ENCODE data around the gene RPS21. TPM values are rescaled to one million over a fixed set of nuclear protein-coding genes. Genes with fewer than 3 reads are reported as not detected.

Gene RPS21
- total and polyA plus RNA-seq, 2 of the 13 experiments (the other 11 are each of a cell fraction or from before 2014, with no cell fraction given): 2,647 to 11,063 TPM

GRCh38 chr20:62405108-62405980 lies 18.4 kb downstream of the RPS21 start (continued):
- TF ChIP-seq SMYD3 (CRISPR knock-in tag; IDR thresholded peaks at IDR 0.05) (no peak), RELA (CRISPR knock-in tag; IDR thresholded peaks at IDR 0.05) (no peak; the same call in 1 of the 2 replicates), PLRG1 (conservative IDR thresholded peaks at IDR 0.05) (no peak), DPF2 (CRISPR knock-in tag; IDR thresholded peaks at IDR 0.05; ENCODE audit: borderline replicate concordance, low read depth) (no peak), ZFP36L2 (CRISPR knock-in tag; IDR thresholded peaks at IDR 0.05) (no peak), RBAK (CRISPR knock-in tag; IDR thresholded peaks at IDR 0.05) (no peak), ZNF414 (CRISPR knock-in tag; IDR thresholded peaks at IDR 0.05) (no peak), HIVEP1 (CRISPR knock-in tag; IDR thresholded peaks at IDR 0.05) (no peak), KAT8 (CRISPR knock-in tag; IDR thresholded peaks at IDR 0.05) (peak; percentile 33; the same call in 1 of the 2 replicates), NPAS2 (CRISPR knock-in tag; IDR thresholded peaks at IDR 0.05; ENCODE audit: borderline replicate concordance) (no peak), ZNF224 (CRISPR knock-in tag; IDR thresholded peaks at IDR 0.05) (no peak), TAF1 (CRISPR knock-in tag; IDR thresholded peaks at IDR 0.05) (no peak), HMGA1 (CRISPR knock-in tag; conservative IDR thresholded peaks at IDR 0.05) (no peak), RERE (CRISPR knock-in tag; IDR thresholded peaks at IDR 0.05; ENCODE audit: low read depth) (no peak), KAT7 (CRISPR knock-in tag; IDR thresholded peaks at IDR 0.05; ENCODE audit: borderline replicate concordance) (no peak), ZKSCAN5 (CRISPR knock-in tag; IDR thresholded peaks at IDR 0.05) (peak; percentile 55; the same call in 1 of the 2 replicates)
- TF ChIP-seq, protein P1, sequence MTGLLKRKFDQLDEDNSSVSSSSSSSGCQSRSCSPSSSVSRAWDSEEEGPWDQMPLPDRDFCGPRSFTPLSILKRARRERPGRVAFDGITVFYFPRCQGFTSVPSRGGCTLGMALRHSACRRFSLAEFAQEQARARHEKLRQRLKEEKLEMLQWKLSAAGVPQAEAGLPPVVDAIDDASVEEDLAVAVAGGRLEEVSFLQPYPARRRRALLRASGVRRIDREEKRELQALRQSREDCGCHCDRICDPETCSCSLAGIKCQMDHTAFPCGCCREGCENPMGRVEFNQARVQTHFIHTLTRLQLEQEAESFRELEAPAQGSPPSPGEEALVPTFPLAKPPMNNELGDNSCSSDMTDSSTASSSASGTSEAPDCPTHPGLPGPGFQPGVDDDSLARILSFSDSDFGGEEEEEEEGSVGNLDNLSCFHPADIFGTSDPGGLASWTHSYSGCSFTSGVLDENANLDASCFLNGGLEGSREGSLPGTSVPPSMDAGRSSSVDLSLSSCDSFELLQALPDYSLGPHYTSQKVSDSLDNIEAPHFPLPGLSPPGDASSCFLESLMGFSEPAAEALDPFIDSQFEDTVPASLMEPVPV (CRISPR knock-in tag; IDR thresholded peaks at IDR 0.05): 0 out of 2 replicates have a peak, but pooled peaks have one; percentile 64
- TF ChIP-seq, protein P2, sequence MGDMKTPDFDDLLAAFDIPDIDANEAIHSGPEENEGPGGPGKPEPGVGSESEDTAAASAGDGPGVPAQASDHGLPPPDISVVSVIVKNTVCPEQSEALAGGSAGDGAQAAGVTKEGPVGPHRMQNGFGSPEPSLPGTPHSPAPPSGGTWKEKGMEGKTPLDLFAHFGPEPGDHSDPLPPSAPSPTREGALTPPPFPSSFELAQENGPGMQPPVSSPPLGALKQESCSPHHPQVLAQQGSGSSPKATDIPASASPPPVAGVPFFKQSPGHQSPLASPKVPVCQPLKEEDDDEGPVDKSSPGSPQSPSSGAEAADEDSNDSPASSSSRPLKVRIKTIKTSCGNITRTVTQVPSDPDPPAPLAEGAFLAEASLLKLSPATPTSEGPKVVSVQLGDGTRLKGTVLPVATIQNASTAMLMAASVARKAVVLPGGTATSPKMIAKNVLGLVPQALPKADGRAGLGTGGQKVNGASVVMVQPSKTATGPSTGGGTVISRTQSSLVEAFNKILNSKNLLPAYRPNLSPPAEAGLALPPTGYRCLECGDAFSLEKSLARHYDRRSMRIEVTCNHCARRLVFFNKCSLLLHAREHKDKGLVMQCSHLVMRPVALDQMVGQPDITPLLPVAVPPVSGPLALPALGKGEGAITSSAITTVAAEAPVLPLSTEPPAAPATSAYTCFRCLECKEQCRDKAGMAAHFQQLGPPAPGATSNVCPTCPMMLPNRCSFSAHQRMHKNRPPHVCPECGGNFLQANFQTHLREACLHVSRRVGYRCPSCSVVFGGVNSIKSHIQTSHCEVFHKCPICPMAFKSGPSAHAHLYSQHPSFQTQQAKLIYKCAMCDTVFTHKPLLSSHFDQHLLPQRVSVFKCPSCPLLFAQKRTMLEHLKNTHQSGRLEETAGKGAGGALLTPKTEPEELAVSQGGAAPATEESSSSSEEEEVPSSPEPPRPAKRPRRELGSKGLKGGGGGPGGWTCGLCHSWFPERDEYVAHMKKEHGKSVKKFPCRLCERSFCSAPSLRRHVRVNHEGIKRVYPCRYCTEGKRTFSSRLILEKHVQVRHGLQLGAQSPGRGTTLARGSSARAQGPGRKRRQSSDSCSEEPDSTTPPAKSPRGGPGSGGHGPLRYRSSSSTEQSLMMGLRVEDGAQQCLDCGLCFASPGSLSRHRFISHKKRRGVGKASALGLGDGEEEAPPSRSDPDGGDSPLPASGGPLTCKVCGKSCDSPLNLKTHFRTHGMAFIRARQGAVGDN (CRISPR knock-in tag; IDR thresholded peaks at IDR 0.05): peak; percentile 77

Measured in HepG2 (cell line).